ENCODE results near the gene PLTP. TPM values are rescaled to one million over a fixed set of nuclear protein-coding genes. Genes with fewer than 3 reads are reported as not detected.

Gene PLTP
- total and polyA plus RNA-seq, 2 of the 13 experiments (the other 11 are each of a cell fraction or from before 2014, with no cell fraction given) = 16.9 to 28.6 TPM

- TF ChIP-seq HBP1 (CRISPR knock-in tag; IDR thresholded peaks at IDR 0.05; ENCODE audit: low read depth) (peak; percentile 22; the same call in 1 of the 2 replicates), SIX1 (CRISPR knock-in tag; IDR thresholded peaks at IDR 0.05; ENCODE audit: borderline replicate concordance) (peak; percentile 61; the same call in 1 of the 2 replicates), RFXAP (CRISPR knock-in tag; IDR thresholded peaks at IDR 0.05; ENCODE audit: borderline replicate concordance) (0 out of 2 replicates have a peak, but pooled peaks have one; percentile 23), ISX (CRISPR knock-in tag; conservative IDR thresholded peaks at IDR 0.05) (no peak), ZNF326 (CRISPR knock-in tag; IDR thresholded peaks at IDR 0.05; ENCODE audit: borderline replicate concordance) (no peak), BHLHE40 (IDR thresholded peaks at IDR 0.05; ENCODE audit: low read length) (peak; percentile 43; the same call in 1 of the 2 replicates), CTCF (CRISPR knock-in tag; IDR thresholded peaks at IDR 0.05) (peak; percentile 89), ARHGAP35 (CRISPR knock-in tag; IDR thresholded peaks at IDR 0.05; ENCODE audit: borderline replicate concordance) (no peak), ZBTB25 (CRISPR knock-in tag; IDR thresholded peaks at IDR 0.05) (peak; percentile 61; the same call in 1 of the 2 replicates), SETDB1 (CRISPR knock-in tag; IDR thresholded peaks at IDR 0.05; ENCODE audit: borderline replicate concordance) (no peak), GZF1 (CRISPR knock-in tag; IDR thresholded peaks at IDR 0.05) (no peak; the same call in 1 of the 2 replicates), BORCS8-MEF2B (CRISPR knock-in tag; IDR thresholded peaks at IDR 0.05) (peak; percentile 71), ZNF660 (CRISPR knock-in tag; IDR thresholded peaks at IDR 0.05; ENCODE audit: borderline replicate concordance, low read depth) (no peak), ZNF552 (CRISPR knock-in tag; IDR thresholded peaks at IDR 0.05; ENCODE audit: borderline replicate concordance) (0 out of 2 replicates have a peak, but pooled peaks have one; percentile 30), SKI (IDR thresholded peaks at IDR 0.05; ENCODE audit: partially characterized antibody) (no peak), ZNF160 (CRISPR knock-in tag; IDR thresholded peaks at IDR 0.05) (peak; percentile 53; the same call in 1 of the 2 replicates), MXD3 (CRISPR knock-in tag; IDR thresholded peaks at IDR 0.05) (peak; percentile 10; the same call in 1 of the 2 replicates), PHF8 (CRISPR knock-in tag; IDR thresholded peaks at IDR 0.05) (no peak), ZIK1 (CRISPR knock-in tag; IDR thresholded peaks at IDR 0.05; ENCODE audit: borderline replicate concordance, low read depth) (no peak), REL (CRISPR knock-in tag; conservative IDR thresholded peaks at IDR 0.05) (peak; percentile 92; the same call in 1 of the 2 replicates), CENPT (CRISPR knock-in tag; IDR thresholded peaks at IDR 0.05; ENCODE audit: low read depth) (no peak), ELF3 (CRISPR knock-in tag; IDR thresholded peaks at IDR 0.05) (peak; percentile 59), KDM2A (CRISPR knock-in tag; IDR thresholded peaks at IDR 0.05; ENCODE audit: borderline replicate concordance, low read depth) (peak; percentile 78), MTERF4 (CRISPR knock-in tag; IDR thresholded peaks at IDR 0.05) (peak; percentile 53)
Observed at GRCh38 chr20:45933266-45934045, 21.5 kb upstream of the PLTP start (continued).

Data from HepG2 (cell line).